Right atrium auricular region (tissue), 2 donors: ENCODE data around the gene NDUFC1. TPM values are rescaled to one million over a fixed set of nuclear protein-coding genes. Genes with fewer than 3 reads are reported as not detected.
A peak's percentile ranks its signal among the peaks of the same experiment; 100 is the strongest.

ENCODE experiments used
- DNase-seq: peaks from one replicate; pipeline ENCODE4 v3.0.0-alpha.2; 2019; ENCODE audit warnings: low spot score
- H3K27ac ChIP-seq, 2 donors: fragments of 200-600 bp; sonication (generic); 1 replicate in 1 of 2; 2 replicates in 1 of 2; pipeline ENCODE4 v1.5.1; 2016 to 2019
- H3K27me3 ChIP-seq, 2 donors: fragments of 200-600 bp; sonication (generic); one replicate each; pipeline versions ENCODE4 v1.5.1 to v1.6.0; 2017 to 2019
- H3K36me3 ChIP-seq: fragments of 200-600 bp; sonication (generic); one replicate; pipeline ENCODE4 v1.5.1; 2016
- H3K4me1 ChIP-seq, 2 donors: fragments of 200-600 bp; sonication (generic); one replicate each; pipeline versions ENCODE4 v1.5.1 to v1.6.0; 2017 to 2019
- H3K4me3 ChIP-seq, 2 donors: fragments of 200-600 bp; sonication (generic); 1 replicate in 1 of 2; 2 replicates in 1 of 2; pipeline ENCODE4 v1.5.1; 2017 to 2019; ENCODE audit warnings: mild to moderate bottlenecking in 1 of 2, moderate library complexity in 1 of 2
- H3K9me3 ChIP-seq, 2 donors: fragments of 200-600 bp; sonication (generic); one replicate each; pipeline ENCODE4 v1.5.1; 2019
- CTCF ChIP-seq, 2 donors: fragments of 200-600 bp; sonication (generic); IDR thresholded peaks; one replicate each; pipeline ENCODE4 v1.5.1; 2019; ENCODE audit warnings: antibody characterized with exemption in 2 of 2
- total RNA-seq, 2 donors: library from RNA; depleted of rRNA; stranded (reverse); fragments of >200 nt; gene quantifications; one replicate each; pipeline ENCODE4 v1.1.0, GENCODE V29; 2016

Gene NDUFC1
- total RNA-seq, 2 donors from 2014 or later, result 96.1 to 118 TPM

- no peak for DNase-seq
- no peaks in the 10 kb centered on the region for H3K4me1 ChIP-seq
- no peaks in the 10 kb centered on the region for H3K36me3 ChIP-seq
- TF ChIP-seq CTCF (IDR thresholded peaks at IDR 0.05), result no peak
- peak overlapping the region in 1 of 2 donors; percentile 19 for H3K27ac ChIP-seq
- no peak overlapping the region for H3K4me3 ChIP-seq
- no peaks in the 10 kb centered on the region for H3K27me3 ChIP-seq
- no peaks in the 10 kb centered on the region for H3K9me3 ChIP-seq
Observed at GRCh38 chr4:139243448-139244365, 58.6 kb downstream of the NDUFC1 start.

GRCh38 chr4:139242511-139243051 is 59.7 kb downstream of the NDUFC1 start:
- no peaks in the 10 kb centered on the region for H3K9me3 ChIP-seq
- no peak for DNase-seq
- TF ChIP-seq CTCF (IDR thresholded peaks at IDR 0.05), result no peak
- H3K36me3 ChIP-seq, result no peaks in the 10 kb centered on the region
- H3K4me3 ChIP-seq, result no peak overlapping the region
- H3K27ac ChIP-seq, result no peak overlapping the region
- H3K4me1 ChIP-seq, result no peaks in the 10 kb centered on the region
- no peaks in the 10 kb centered on the region for H3K27me3 ChIP-seq

GRCh38 chr4:139241784-139242151 is 60.5 kb downstream of the NDUFC1 start:
- no peak overlapping the region for H3K4me3 ChIP-seq
- no peak for TF ChIP-seq CTCF (IDR thresholded peaks at IDR 0.05)
- no peaks in the 10 kb centered on the region for H3K27me3 ChIP-seq
- no peaks in the 10 kb centered on the region for H3K9me3 ChIP-seq
- no peaks in the 10 kb centered on the region for H3K36me3 ChIP-seq
- H3K4me1 ChIP-seq, result no peaks in the 10 kb centered on the region
- no peak for DNase-seq
- no peak overlapping the region for H3K27ac ChIP-seq

GRCh38 chr4:139241086-139241783 is 61.0 kb downstream of the NDUFC1 start:
- TF ChIP-seq CTCF (IDR thresholded peaks at IDR 0.05), result no peak
- Histone ChIP-seq H3K9me3 (no peaks in the 10 kb centered on the region), H3K36me3 (no peaks in the 10 kb centered on the region), H3K4me3 (no peak overlapping the region), H3K27ac (no peak overlapping the region), H3K4me1 (no peaks in the 10 kb centered on the region), H3K27me3 (no peaks in the 10 kb centered on the region)
- no peak for DNase-seq

Other genes starting within 250 kb of the NDUFC1 start
- gene ELF2, start 125.3 kb downstream of the NDUFC1 start, total RNA-seq, result 10 to 100 TPM; 32.2 to 32.3 TPM
- gene MGARP, start 22.3 kb downstream of the NDUFC1 start, total RNA-seq, result 1 to 10 TPM; 4.3 to 7.1 TPM
- 10 to 100 TPM; 21.5 to 24.2 TPM for gene NAA15, start 972 bp downstream of the NDUFC1 start, total RNA-seq
- 1 to 10 TPM; 7.1 to 8.5 TPM for gene RAB33B, start 151.6 kb upstream of the NDUFC1 start, total RNA-seq